GM23248 (cell line): Measurements from ENCODE around the gene NDUFA11. TPM values are rescaled to one million over a fixed set of nuclear protein-coding genes. Genes with fewer than 3 reads are reported as not detected.

Experiments
- DNase-seq: peaks from one replicate; pipeline ENCODE4 v3.0.0-alpha.2; 2015
- H2AFZ ChIP-seq: fragments of 200-600 bp; sonication (generic); 2 replicates; pipeline ENCODE4 v1.6.1; 2016; ENCODE audit warnings: antibody characterized with exemption
- H3F3A ChIP-seq: fragments of 200-600 bp; sonication (generic); 2 replicates; pipeline ENCODE4 v1.6.1; 2016; ENCODE audit warnings: mild to moderate bottlenecking, antibody characterized with exemption, mixed run types; ENCODE audit not compliant: insufficient read depth
- H3K27ac ChIP-seq: fragments of 200-600 bp; sonication (generic); 2 replicates; pipeline ENCODE4 v1.5.1; 2016; ENCODE audit warnings: mild to moderate bottlenecking
- H3K27me3 ChIP-seq: fragments of 200-600 bp; sonication (generic); replicated peaks from 2 replicates; pipeline ENCODE4 v1.6.1; 2016; ENCODE audit warnings: mild to moderate bottlenecking; ENCODE audit not compliant: insufficient read depth
- H3K36me3 ChIP-seq: fragments of 200-600 bp; sonication (generic); 2 replicates; pipeline ENCODE4 v1.6.1; 2016; ENCODE audit warnings: low read depth, mild to moderate bottlenecking
- H3K4me1 ChIP-seq: fragments of 200-600 bp; sonication (generic); 2 replicates; pipeline ENCODE4 v1.6.1; 2016; ENCODE audit warnings: mild to moderate bottlenecking; ENCODE audit not compliant: insufficient read depth
- H3K4me2 ChIP-seq: fragments of 200-600 bp; sonication (generic); one replicate; pipeline ENCODE4 v1.6.1; 2016; ENCODE audit warnings: mild to moderate bottlenecking; ENCODE audit not compliant: unreplicated experiment
- H3K4me3 ChIP-seq: fragments of 200-600 bp; sonication (generic); 2 replicates; pipeline ENCODE4 v1.5.1; 2016; ENCODE audit warnings: mild to moderate bottlenecking
- H3K79me2 ChIP-seq: fragments of 200-600 bp; sonication (generic); 2 replicates; pipeline ENCODE4 v1.6.1; 2016; ENCODE audit warnings: mild to moderate bottlenecking; ENCODE audit not compliant: insufficient read depth
- H3K9ac ChIP-seq: fragments of 200-600 bp; sonication (generic); 2 replicates; pipeline ENCODE4 v1.6.1; 2016; ENCODE audit warnings: mild to moderate bottlenecking
- H3K9me2 ChIP-seq: fragments of 200-600 bp; sonication (generic); 2 replicates; pipeline ENCODE4 v1.6.1; 2016; ENCODE audit warnings: mixed run types, mild to moderate bottlenecking, moderate library complexity; ENCODE audit not compliant: insufficient read depth
- H3K9me3 ChIP-seq: fragments of 200-600 bp; sonication (generic); one replicate; pipeline ENCODE4 v1.6.1; 2017; ENCODE audit warnings: low read depth
- H4K20me1 ChIP-seq: fragments of 200-600 bp; sonication (generic); 2 replicates; pipeline ENCODE4 v1.6.0; 2016; ENCODE audit not compliant: insufficient read depth
- EZH2 ChIP-seq: fragments of 200-600 bp; sonication (generic); IDR thresholded peaks from 2 replicates; pipeline ENCODE4 v1.6.1; 2018; ENCODE audit warnings: antibody characterized with exemption, mild to moderate bottlenecking; ENCODE audit not compliant: insufficient read depth, poor library complexity, severe bottlenecking
- EZH2phosphoT487 ChIP-seq: fragments of 200-600 bp; sonication (generic); IDR thresholded peaks from 2 replicates; pipeline ENCODE4 v1.6.1; 2018; ENCODE audit warnings: antibody characterized with exemption, moderate library complexity, mild to moderate bottlenecking, low read depth; ENCODE audit not compliant: insufficient read depth
- WGBS, 2 experiments: methylation state at CpG; one replicate each; pipeline ENCODE4 v1.1.6; 2015 to 2017; ENCODE audit warnings: low lambda C conversion rate in 2 of 2, low coverage in 1 of 2; ENCODE audit errors: missing lambda C conversion rate in 2 of 2; 5-methylcytosine and 5-hydroxymethylcytosine counted together
- in situ Hi-C: fragments of 300-500 bp; cut with MboI; formaldehyde crosslinking; loops from 2 replicates; pipeline ENCODE4 v1.15.0; 2020
- polyA plus RNA-seq: library from polyadenylated mRNA; unstranded; fragments of >200 nt; fragmentation: Nextera tagmentation; extraction: Ambion mirVana; gene quantifications from 2 replicates; pipeline ENCODE4 v1.2.1, GENCODE V29; 2016
- total RNA-seq: library from RNA; depleted of rRNA; stranded (reverse); fragments of >200 nt; shearing (Covaris generic); gene quantifications from 2 replicates; pipeline ENCODE4 v1.2.3, GENCODE V29; 2014; rRNA removed

Gene NDUFA11
- total RNA-seq (215 and 231 TPM in 2 replicates), polyA plus RNA-seq (585 and 588 TPM in 2 replicates)

DNA sequence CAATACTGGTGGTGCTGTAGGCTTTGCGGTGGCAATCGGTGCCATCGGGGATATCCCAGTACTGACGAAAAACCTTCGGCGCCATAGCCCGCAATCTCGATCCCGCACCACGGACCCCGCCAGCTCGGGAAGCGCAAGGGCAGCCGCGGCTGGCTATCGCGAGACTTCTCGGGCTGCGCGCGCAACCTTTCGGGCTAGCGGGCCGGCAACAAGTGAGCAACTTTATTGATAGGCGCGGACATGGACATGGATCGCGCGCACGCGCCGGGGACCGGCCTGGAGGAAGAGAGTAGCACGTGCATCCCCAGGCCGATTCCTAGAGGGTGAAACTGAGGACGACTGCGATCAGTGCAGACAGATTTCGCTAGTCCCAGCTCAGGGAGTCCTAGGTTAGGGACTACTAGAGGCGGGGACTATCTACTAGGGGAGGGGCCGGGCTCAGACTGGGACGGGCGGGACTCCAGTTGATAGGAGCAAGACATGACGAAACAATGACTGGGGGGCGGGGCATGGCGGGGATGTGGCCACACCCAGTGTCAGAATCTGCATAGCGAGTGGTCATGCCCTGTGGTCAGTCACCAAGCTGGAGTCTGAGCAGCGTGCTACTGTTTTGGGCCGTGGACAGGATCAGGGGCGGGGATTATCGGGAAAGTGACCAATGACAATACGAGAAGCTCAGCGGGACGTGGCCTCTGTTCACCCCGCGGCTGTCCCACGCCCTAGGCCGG, at the start of gene NDUFA11:
NDUFA11 (minus strand) TSS at position 167 of the 728 bp plus-strand sequence; CDS start at position 85, 82 bp downstream.
- Histone ChIP-seq H2AFZ (peak within 1 kb of the TSS; percentile 75), H3K9me2 (no peaks in the 10 kb centered on the region), H3K4me3 (peak within 1 kb of the TSS; percentile 99), H3K9me3 (no peaks in the 10 kb centered on the region), H4K20me1 (no peaks in the 10 kb centered on the region), H3K4me1 (peaks cover 9% of the 10 kb centered on the region), H3K27ac (peak within 1 kb of the TSS; percentile 98), H3K9ac (peak within 1 kb of the TSS; percentile 100), H3K36me3 (no peaks in the 10 kb centered on the region), H3K79me2 (peaks cover 57% of the 10 kb centered on the region), H3K4me2 (peak within 1 kb of the TSS; percentile 93), H3F3A (no peaks in the 10 kb centered on the region), H3K27me3 (no peaks in the 10 kb centered on the region)
- WGBS, 2 experiments, result 0 to 2% methylated on average over 53 to 57 of the region's 57 CpGs
- TF ChIP-seq EZH2, result no peak
- no peak for TF ChIP-seq EZH2phosphoT487
- in situ Hi-C loops, result no loop called here
- peak; percentile 97 for DNase-seq

DNA sequence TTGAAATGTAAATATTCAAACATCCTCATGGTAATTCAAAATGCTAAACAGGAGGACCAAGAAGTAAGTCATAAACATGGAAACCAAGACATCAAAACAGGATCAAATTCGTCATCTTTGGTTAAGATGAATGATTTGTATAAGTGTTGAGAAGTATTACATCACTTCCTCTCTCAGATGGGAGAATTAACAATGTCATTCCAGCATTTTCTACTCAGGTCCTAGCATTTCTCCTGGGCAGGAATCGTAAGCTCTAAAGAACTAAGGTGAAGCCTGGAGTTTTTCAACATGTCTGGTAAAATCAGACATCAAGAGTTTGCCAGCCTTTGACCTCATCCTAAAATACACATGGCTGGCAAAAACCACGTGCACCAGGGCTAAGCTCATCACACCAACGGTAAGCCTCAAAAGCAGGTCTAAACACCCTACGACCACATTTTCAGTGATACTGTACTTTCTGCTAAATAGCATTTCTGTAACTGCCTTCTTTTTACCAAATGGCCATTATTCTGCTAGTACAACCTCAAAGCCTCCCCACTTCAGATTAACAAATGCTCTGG, 49.5 kb upstream of the NDUFA11 start:
- H3K9me2 ChIP-seq, result no peaks in the 10 kb centered on the region
- TF ChIP-seq EZH2phosphoT487, result no peak
- no peak for TF ChIP-seq EZH2
- peaks cover 100% of the 10 kb centered on the region for H3K79me2 ChIP-seq
- peak overlapping the region; percentile 35 for H3K4me3 ChIP-seq
- no peaks in the 10 kb centered on the region for H3K27me3 ChIP-seq
- H3K36me3 ChIP-seq, result 0 out of 2 replicates have a peak, but pooled peaks cover 3% of the 10 kb centered on the region
- peaks cover 35% of the 10 kb centered on the region for H3K4me1 ChIP-seq
- WGBS, 2 experiments, result 40 to 42% methylated on average over 5 of the region's 5 CpGs
- peak overlapping the region; percentile 18; the same call in 1 of the 2 replicates for H2AFZ ChIP-seq
- peak; percentile 32 for DNase-seq
- H4K20me1 ChIP-seq, result 0 out of 2 replicates have a peak, but pooled peaks cover 4% of the 10 kb centered on the region
- H3K4me2 ChIP-seq, result peak overlapping the region; percentile 56
- H3K9ac ChIP-seq, result peak overlapping the region; percentile 64
- H3F3A ChIP-seq, result peaks cover 55% of the 10 kb centered on the region
- in situ Hi-C loops, result no loop called here
- H3K27ac ChIP-seq, result peak overlapping the region; percentile 88
- no peaks in the 10 kb centered on the region for H3K9me3 ChIP-seq

DNA sequence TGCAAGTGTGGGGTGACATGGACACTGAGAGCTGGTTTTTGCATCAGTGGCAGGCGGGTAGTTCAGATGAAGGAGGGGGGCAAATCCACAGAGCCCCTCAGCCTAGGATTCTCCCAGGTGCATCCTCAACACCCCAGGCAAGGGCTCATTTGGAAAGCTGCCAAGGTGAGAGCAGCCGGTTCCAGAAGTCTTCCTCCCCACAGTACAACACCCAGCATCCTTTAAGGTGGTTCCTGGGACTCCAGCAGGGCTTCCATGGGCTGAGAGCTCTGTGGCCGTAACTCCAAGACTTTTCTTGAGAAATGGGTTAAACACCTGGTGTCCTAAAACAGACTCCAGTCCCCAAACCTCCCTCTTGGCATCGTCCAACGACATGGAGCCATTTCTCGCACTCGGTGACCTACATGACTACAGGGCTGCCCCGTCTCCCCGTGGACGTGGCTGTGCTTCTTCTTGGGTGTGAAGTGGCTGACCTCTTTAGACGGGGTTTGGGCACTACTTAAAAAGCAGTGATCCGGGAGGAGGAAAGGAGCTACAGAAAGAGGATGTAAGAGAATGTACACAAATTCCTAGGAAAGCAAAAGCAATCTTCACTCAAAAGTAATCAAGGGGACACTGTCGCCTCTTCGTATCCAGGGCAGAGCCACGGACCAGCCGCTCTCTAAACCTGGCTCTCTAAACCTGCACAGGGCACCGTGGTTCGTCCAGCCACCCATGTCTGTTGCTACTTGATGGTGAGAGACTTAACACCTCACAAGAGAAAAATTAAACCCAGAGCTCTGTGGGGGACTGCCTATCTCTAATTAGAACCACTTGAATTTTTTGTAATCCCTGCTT, 48.8 kb upstream of the NDUFA11 start:
- Histone ChIP-seq H3K4me1 (peaks cover 40% of the 10 kb centered on the region), H4K20me1 (no peaks in the 10 kb centered on the region)

GRCh38 chr19:5951338-5951861, 47.8 kb upstream of the NDUFA11 start:
- no peaks in the 10 kb centered on the region for H3K27me3 ChIP-seq
- no peak overlapping the region for H3K4me3 ChIP-seq
- no peak overlapping the region for H3K27ac ChIP-seq
- H3K9me3 ChIP-seq, result no peaks in the 10 kb centered on the region
- H3K4me1 ChIP-seq, result peaks cover 46% of the 10 kb centered on the region
- H3K4me2 ChIP-seq, result no peak overlapping the region
- in situ Hi-C loops, result no loop called here
- no peak overlapping the region for H2AFZ ChIP-seq
- H3K9me2 ChIP-seq, result no peaks in the 10 kb centered on the region
- H4K20me1 ChIP-seq, result no peaks in the 10 kb centered on the region
- TF ChIP-seq EZH2phosphoT487 (no peak), EZH2 (no peak)
- 89 to 90% methylated on average over 19 of the region's 19 CpGs for WGBS, 2 experiments
- no peak for DNase-seq
- H3K36me3 ChIP-seq, result 0 out of 2 replicates have a peak, but pooled peaks cover 3% of the 10 kb centered on the region
- H3K9ac ChIP-seq, result no peak overlapping the region
- H3K79me2 ChIP-seq, result peaks cover 100% of the 10 kb centered on the region
- H3F3A ChIP-seq, result peaks cover 61% of the 10 kb centered on the region

More for the DNA sequence above, 48.8 kb upstream of the NDUFA11 start:
- 0 out of 2 replicates have a peak, but pooled peaks cover 3% of the 10 kb centered on the region for H3K36me3 ChIP-seq
- peaks cover 59% of the 10 kb centered on the region for H3F3A ChIP-seq
- peak overlapping the region; percentile 88 for H3K27ac ChIP-seq
- DNase-seq, result no peak
- H3K4me3 ChIP-seq, result no peak overlapping the region
- H3K4me2 ChIP-seq, result peak overlapping the region; percentile 56
- H3K9me3 ChIP-seq, result no peaks in the 10 kb centered on the region
- peaks cover 100% of the 10 kb centered on the region for H3K79me2 ChIP-seq
- H2AFZ ChIP-seq, result no peak overlapping the region
- H3K9ac ChIP-seq, result peak overlapping the region; percentile 64
- no peaks in the 10 kb centered on the region for H3K9me2 ChIP-seq
- 69 to 70% methylated on average over 18 of the region's 18 CpGs for WGBS, 2 experiments
- TF ChIP-seq EZH2phosphoT487, result no peak
- TF ChIP-seq EZH2, result no peak
- no peaks in the 10 kb centered on the region for H3K27me3 ChIP-seq
- in situ Hi-C loops, result no loop called here
